Osteocyte (in vitro differentiated cells): ENCODE measurements around the gene KDM5A. TPM values are rescaled to one million over a fixed set of nuclear protein-coding genes. Genes with fewer than 3 reads are reported as not detected.

Experiments used
- DNase-seq: peaks from one replicate; pipeline ENCODE4 v3.0.0; 2021; ENCODE audit warnings: mixed read lengths; ENCODE audit not compliant: unreplicated experiment; ENCODE audit errors: extremely low spot score
- H3K27ac Mint-ChIP-seq: one replicate; pipeline ENCODE4 v1.8.0; 2021; ENCODE audit warnings: mild to moderate bottlenecking, mixed read lengths; ENCODE audit not compliant: unreplicated experiment
- H3K27me3 Mint-ChIP-seq: one replicate; pipeline ENCODE4 v1.8.0; 2021; ENCODE audit warnings: mixed read lengths; ENCODE audit not compliant: unreplicated experiment
- H3K36me3 Mint-ChIP-seq: one replicate; pipeline ENCODE4 v1.8.0; 2021; ENCODE audit warnings: mixed read lengths; ENCODE audit not compliant: unreplicated experiment
- H3K4me1 Mint-ChIP-seq: one replicate; pipeline ENCODE4 v1.8.0; 2021; ENCODE audit warnings: mixed read lengths; ENCODE audit not compliant: unreplicated experiment
- H3K4me3 Mint-ChIP-seq: one replicate; pipeline ENCODE4 v1.8.0; 2021; ENCODE audit warnings: mild to moderate bottlenecking, moderate library complexity, mixed read lengths; ENCODE audit not compliant: unreplicated experiment
- H3K9me3 Mint-ChIP-seq: one replicate; pipeline ENCODE4 v1.8.0; 2021; ENCODE audit warnings: mixed read lengths; ENCODE audit not compliant: unreplicated experiment
- total RNA-seq: library from RNA; stranded (reverse); gene quantifications from 2 replicates; pipeline ENCODE4 v1.2.1, GENCODE V29; 2021
- TF ChIP-seq, protein P1 (sequence below): fragments of 200-600 bp; sonication (generic); IDR thresholded peaks from 2 replicates; pipeline ENCODE4 v1.5.0; 2021; ENCODE audit warnings: antibody characterized with exemption, mild to moderate bottlenecking, moderate library complexity

KDM5A gene
- total RNA-seq, 1 donor from 2014 or later, result 81.1 TPM

- H3K27me3 Mint-ChIP-seq, result peaks cover 54% of the 10 kb centered on the region
- H3K4me1 Mint-ChIP-seq, result no peaks in the 10 kb centered on the region
- H3K27ac Mint-ChIP-seq, result no peak overlapping the region
- no peaks in the 10 kb centered on the region for H3K9me3 Mint-ChIP-seq
- no peaks in the 10 kb centered on the region for H3K36me3 Mint-ChIP-seq
- H3K4me3 Mint-ChIP-seq, result no peak overlapping the region
- TF ChIP-seq, protein P1, sequence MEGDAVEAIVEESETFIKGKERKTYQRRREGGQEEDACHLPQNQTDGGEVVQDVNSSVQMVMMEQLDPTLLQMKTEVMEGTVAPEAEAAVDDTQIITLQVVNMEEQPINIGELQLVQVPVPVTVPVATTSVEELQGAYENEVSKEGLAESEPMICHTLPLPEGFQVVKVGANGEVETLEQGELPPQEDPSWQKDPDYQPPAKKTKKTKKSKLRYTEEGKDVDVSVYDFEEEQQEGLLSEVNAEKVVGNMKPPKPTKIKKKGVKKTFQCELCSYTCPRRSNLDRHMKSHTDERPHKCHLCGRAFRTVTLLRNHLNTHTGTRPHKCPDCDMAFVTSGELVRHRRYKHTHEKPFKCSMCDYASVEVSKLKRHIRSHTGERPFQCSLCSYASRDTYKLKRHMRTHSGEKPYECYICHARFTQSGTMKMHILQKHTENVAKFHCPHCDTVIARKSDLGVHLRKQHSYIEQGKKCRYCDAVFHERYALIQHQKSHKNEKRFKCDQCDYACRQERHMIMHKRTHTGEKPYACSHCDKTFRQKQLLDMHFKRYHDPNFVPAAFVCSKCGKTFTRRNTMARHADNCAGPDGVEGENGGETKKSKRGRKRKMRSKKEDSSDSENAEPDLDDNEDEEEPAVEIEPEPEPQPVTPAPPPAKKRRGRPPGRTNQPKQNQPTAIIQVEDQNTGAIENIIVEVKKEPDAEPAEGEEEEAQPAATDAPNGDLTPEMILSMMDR, result no peak
- DNase-seq, result no peak
Measured at GRCh38 chr12:256958-257357, 132.2 kb downstream of the KDM5A start.

- peak; percentile 51 for DNase-seq
- H3K36me3 Mint-ChIP-seq, result no peaks in the 10 kb centered on the region
- TF ChIP-seq, protein P1, result no peak
- no peak overlapping the region for H3K4me3 Mint-ChIP-seq
- H3K4me1 Mint-ChIP-seq, result no peaks in the 10 kb centered on the region
- no peaks in the 10 kb centered on the region for H3K9me3 Mint-ChIP-seq
- peaks cover 55% of the 10 kb centered on the region for H3K27me3 Mint-ChIP-seq
- H3K27ac Mint-ChIP-seq, result no peak overlapping the region
Measured at GRCh38 chr12:256225-256624, 132.9 kb downstream of the KDM5A start.

GRCh38 chr12:254912-255311, 134.2 kb downstream of the KDM5A start:
- peak; percentile 64 for DNase-seq
- peaks cover 59% of the 10 kb centered on the region for H3K27me3 Mint-ChIP-seq
- TF ChIP-seq, protein P1, result no peak
- no peaks in the 10 kb centered on the region for H3K36me3 Mint-ChIP-seq
- H3K4me3 Mint-ChIP-seq, result no peak overlapping the region
- H3K4me1 Mint-ChIP-seq, result no peaks in the 10 kb centered on the region
- H3K9me3 Mint-ChIP-seq, result no peaks in the 10 kb centered on the region
- H3K27ac Mint-ChIP-seq, result no peak overlapping the region

DNA sequence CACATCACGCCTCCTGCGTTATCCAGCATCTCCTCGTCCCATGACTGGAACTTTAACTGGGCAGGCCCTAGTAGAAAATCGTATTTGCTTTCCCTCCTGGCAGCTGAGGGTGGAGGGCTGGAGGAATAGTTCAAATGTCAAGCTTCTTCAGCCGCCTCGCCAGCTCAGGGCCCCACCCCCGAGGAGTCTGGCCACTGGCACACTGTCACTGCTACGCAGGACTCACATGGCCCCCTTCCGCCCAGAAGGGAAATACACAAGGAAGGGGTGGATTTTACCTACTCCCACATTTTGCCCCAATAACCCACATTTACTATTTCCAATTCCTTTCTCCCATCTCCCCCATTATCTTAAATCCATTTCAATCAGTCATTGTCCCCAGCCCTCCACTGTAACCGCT, 135.1 kb downstream of the KDM5A start:
- DNase-seq, result peak; percentile 49
- H3K27ac Mint-ChIP-seq, result no peak overlapping the region

GRCh38 chr12:253116-253831, 135.8 kb downstream of the KDM5A start:
- peak; percentile 68 for DNase-seq
- Mint-ChIP-seq H3K4me1 (no peaks in the 10 kb centered on the region), H3K27ac (no peak overlapping the region), H3K27me3 (peaks cover 58% of the 10 kb centered on the region), H3K4me3 (no peak overlapping the region), H3K36me3 (no peaks in the 10 kb centered on the region), H3K9me3 (no peaks in the 10 kb centered on the region)
- TF ChIP-seq, protein P1, result no peak

More for the DNA sequence above, 135.1 kb downstream of the KDM5A start:
- TF ChIP-seq, protein P1, result no peak
- Mint-ChIP-seq H3K4me3 (no peak overlapping the region), H3K4me1 (no peaks in the 10 kb centered on the region), H3K27me3 (peaks cover 55% of the 10 kb centered on the region), H3K9me3 (no peaks in the 10 kb centered on the region), H3K36me3 (no peaks in the 10 kb centered on the region)
